ENCODE measurements around the gene LYZL1. TPM values are rescaled to one million over a fixed set of nuclear protein-coding genes. Genes with fewer than 3 reads are reported as not detected.

LYZL1 gene
- total RNA-seq, 1 experiment from 2014 or later = not detected

DNA sequence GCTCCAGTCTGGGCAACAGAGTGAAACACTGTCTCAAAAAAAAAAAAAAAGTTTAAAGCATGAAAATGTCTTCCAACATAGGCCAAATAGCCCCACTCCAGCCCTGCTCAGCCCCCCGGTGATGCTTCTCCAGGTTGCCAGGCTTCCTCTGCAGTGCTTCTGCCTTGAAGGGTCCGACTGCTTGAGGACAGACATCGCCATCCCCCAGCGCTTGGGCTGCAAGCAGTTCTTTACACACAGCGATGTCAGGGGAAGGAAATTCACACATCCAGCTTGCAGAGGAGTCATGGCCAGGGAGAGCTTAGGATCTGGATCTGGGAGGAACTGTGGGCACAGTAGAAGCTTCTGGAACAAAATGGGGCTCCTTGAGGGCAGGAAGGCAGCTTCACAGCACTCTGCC is 26.9 kb downstream of the LYZL1 start:
- Histone ChIP-seq H3K4me2 (ENCODE audit: low read length) (no peak overlapping the region), H2AFZ (ENCODE audit: low read depth, low read length, poor library complexity, severe bottlenecking) (no peak overlapping the region), H3K9me3 (ENCODE audit: control insufficient read depth in 1 of 2, insufficient read depth in 1 of 2, low read depth in 1 of 2, low read length in 2 of 2) (no peaks in the 10 kb centered on the region), H3K4me3 (replicated peaks in 1 of 2; ENCODE audit: low read depth in 1 of 2, low read length in 2 of 2) (no peak overlapping the region), H3K27ac (ENCODE audit: low read depth, low read length) (no peak overlapping the region), H3K36me3 (ENCODE audit: control insufficient read depth in 1 of 2, insufficient read depth in 2 of 2, low read length in 2 of 2) (no peaks in the 10 kb centered on the region), H3K4me1 (ENCODE audit: control insufficient read depth in 1 of 2, insufficient read depth in 2 of 2, low read length in 2 of 2) (no peaks in the 10 kb centered on the region), H3K9ac (ENCODE audit: low read length) (no peak overlapping the region), H4K20me1 (ENCODE audit: insufficient read depth) (no peaks in the 10 kb centered on the region), H3K27me3 (ENCODE audit: insufficient read depth, low read length) (no peaks in the 10 kb centered on the region), H3K9me2 (ENCODE audit: insufficient read depth) (no peaks in the 10 kb centered on the region), H3K79me2 (ENCODE audit: insufficient read depth, low read length) (no peaks in the 10 kb centered on the region)
- TF ChIP-seq POLR2A (IDR thresholded peaks at IDR 0.05; ENCODE audit: borderline replicate concordance, extremely low read depth, insufficient read depth, insufficient read length) = no peak
- TF ChIP-seq EZH2phosphoT487 (IDR thresholded peaks at IDR 0.05; ENCODE audit: borderline replicate concordance) = no peak
- TF ChIP-seq SIN3A (IDR thresholded peaks at IDR 0.05; ENCODE audit: low read depth) = no peak
- TF ChIP-seq, protein P1, sequence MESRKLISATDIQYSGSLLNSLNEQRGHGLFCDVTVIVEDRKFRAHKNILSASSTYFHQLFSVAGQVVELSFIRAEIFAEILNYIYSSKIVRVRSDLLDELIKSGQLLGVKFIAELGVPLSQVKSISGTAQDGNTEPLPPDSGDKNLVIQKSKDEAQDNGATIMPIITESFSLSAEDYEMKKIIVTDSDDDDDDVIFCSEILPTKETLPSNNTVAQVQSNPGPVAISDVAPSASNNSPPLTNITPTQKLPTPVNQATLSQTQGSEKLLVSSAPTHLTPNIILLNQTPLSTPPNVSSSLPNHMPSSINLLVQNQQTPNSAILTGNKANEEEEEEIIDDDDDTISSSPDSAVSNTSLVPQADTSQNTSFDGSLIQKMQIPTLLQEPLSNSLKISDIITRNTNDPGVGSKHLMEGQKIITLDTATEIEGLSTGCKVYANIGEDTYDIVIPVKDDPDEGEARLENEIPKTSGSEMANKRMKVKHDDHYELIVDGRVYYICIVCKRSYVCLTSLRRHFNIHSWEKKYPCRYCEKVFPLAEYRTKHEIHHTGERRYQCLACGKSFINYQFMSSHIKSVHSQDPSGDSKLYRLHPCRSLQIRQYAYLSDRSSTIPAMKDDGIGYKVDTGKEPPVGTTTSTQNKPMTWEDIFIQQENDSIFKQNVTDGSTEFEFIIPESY (IDR thresholded peaks at IDR 0.05; ENCODE audit: extremely low read depth, insufficient replicate concordance, low read length) = no peak
- no peak for TF ChIP-seq EGR1 (IDR thresholded peaks at IDR 0.05; ENCODE audit: low read depth)
- no peak for TF ChIP-seq YY1 (IDR thresholded peaks at IDR 0.05; ENCODE audit: extremely low read depth, insufficient replicate concordance, low read depth, low read length)
- no peak for TF ChIP-seq SRF (IDR thresholded peaks at IDR 0.05; ENCODE audit: low read depth)
- TF ChIP-seq RAD21 (IDR thresholded peaks at IDR 0.05; ENCODE audit: low read depth) = no peak
- TF ChIP-seq, protein P2, sequence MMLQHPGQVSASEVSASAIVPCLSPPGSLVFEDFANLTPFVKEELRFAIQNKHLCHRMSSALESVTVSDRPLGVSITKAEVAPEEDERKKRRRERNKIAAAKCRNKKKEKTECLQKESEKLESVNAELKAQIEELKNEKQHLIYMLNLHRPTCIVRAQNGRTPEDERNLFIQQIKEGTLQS (IDR thresholded peaks at IDR 0.05) = no peak
- no peak for TF ChIP-seq SP1 (IDR thresholded peaks at IDR 0.05; ENCODE audit: low read depth)
- TF ChIP-seq, protein P3, sequence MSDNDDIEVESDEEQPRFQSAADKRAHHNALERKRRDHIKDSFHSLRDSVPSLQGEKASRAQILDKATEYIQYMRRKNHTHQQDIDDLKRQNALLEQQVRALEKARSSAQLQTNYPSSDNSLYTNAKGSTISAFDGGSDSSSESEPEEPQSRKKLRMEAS (IDR thresholded peaks at IDR 0.05) = no peak
- TF ChIP-seq TCF7L2 (IDR thresholded peaks at IDR 0.05; ENCODE audit: borderline replicate concordance, extremely low read depth, insufficient read depth, insufficient read length) = no peak
- TF ChIP-seq JUND (IDR thresholded peaks at IDR 0.05) = no peak
- no peak for TF ChIP-seq ZFX (IDR thresholded peaks at IDR 0.05)
- no peak for TF ChIP-seq CEBPB (IDR thresholded peaks at IDR 0.05; ENCODE audit: low read depth)
- TF ChIP-seq ELF1 (IDR thresholded peaks at IDR 0.05; ENCODE audit: borderline replicate concordance, low read depth) = no peak
- no peak for TF ChIP-seq FOSL1 (IDR thresholded peaks at IDR 0.05; ENCODE audit: low read depth)
- no peak for TF ChIP-seq CBX3 (IDR thresholded peaks at IDR 0.05; ENCODE audit: low read depth)
- no peak for TF ChIP-seq ZNF274 (IDR thresholded peaks at IDR 0.05; ENCODE audit: low read depth, low read length)
- TF ChIP-seq POLR2AphosphoS5 (IDR thresholded peaks at IDR 0.05; ENCODE audit: low read depth, low read length) = no peak
- RAD21 ChIA-PET (ENCODE audit: low non-redundant PET in 1 of 2, low total read pairs in 2 of 2, uncharacterized antibody in 2 of 2, unreplicated experiment in 2 of 2) = no interaction called here
- intact Hi-C loops (cut with micrococcal nuclease) = no loop called here
- POLR2A ChIA-PET = no interaction called here
- BruUV-seq (replicated peaks) = no TSS peak
- CTCF ChIA-PET = no interaction called here
- ATAC-seq = no peak
- no peak for DNase-seq (ENCODE audit: low read depth, low spot score)
